GM21786 (cell line): ENCODE results near the gene ADARB1.

ENCODE experiments used
- ATAC-seq: cut with Tn5 transposase; IDR thresholded peaks from one replicate; pipeline ENCODE4 v1.9.1; 2021; ENCODE audit not compliant: unreplicated experiment

ADARB1 gene

GRCh38 chr21:45054927-45055612, 19.3 kb upstream of the ADARB1 start:
- ATAC-seq, result no peak

- no peak for ATAC-seq
These were observed 18.5 kb upstream of the ADARB1 start for GRCh38 chr21:45055861-45056260.

GRCh38 chr21:45056296-45056904, 18.0 kb upstream of the ADARB1 start:
- no peak for ATAC-seq

- ATAC-seq, result no peak
These were observed 17.3 kb upstream of the ADARB1 start for GRCh38 chr21:45056917-45057560.

- no peak for ATAC-seq
These were observed 16.5 kb upstream of the ADARB1 start for GRCh38 chr21:45057886-45058285.

GRCh38 chr21:45059121-45059520, 15.3 kb upstream of the ADARB1 start:
- no peak for ATAC-seq

GRCh38 chr21:45060089-45060488, 14.3 kb upstream of the ADARB1 start:
- ATAC-seq, result no peak

GRCh38 chr21:45060675-45061311, 13.6 kb upstream of the ADARB1 start:
- no peak for ATAC-seq

- no peak for ATAC-seq
These were observed 10.3 kb upstream of the ADARB1 start for GRCh38 chr21:45064091-45064490.

GRCh38 chr21:45064618-45065399, 9.6 kb upstream of the ADARB1 start:
- ATAC-seq, result no peak

- ATAC-seq, result no peak
These were observed 6.7 kb upstream of the ADARB1 start for GRCh38 chr21:45067462-45068285.

- no peak for ATAC-seq
These were observed 5.3 kb upstream of the ADARB1 start for GRCh38 chr21:45069085-45069484.

- ATAC-seq, result no peak
These were observed 4.7 kb upstream of the ADARB1 start for GRCh38 chr21:45069711-45070110.

GRCh38 chr21:45071078-45071873, 3.1 kb upstream of the ADARB1 start:
- ATAC-seq, result no peak

- ATAC-seq, result no peak
These were observed 2.3 kb upstream of the ADARB1 start for GRCh38 chr21:45071874-45072737.

- no peak for ATAC-seq
These were observed 1.6 kb upstream of the ADARB1 start for GRCh38 chr21:45072738-45073300.

GRCh38 chr21:45073301-45074047, 906 bp upstream of the ADARB1 start:
- no peak for ATAC-seq
